Panc1 (cell line): ENCODE data around the gene EML6. TPM values are rescaled to one million over a fixed set of nuclear protein-coding genes. Genes with fewer than 3 reads are reported as not detected.

ENCODE experiments used
- ATAC-seq: fragments of 200-7000 bp; cut with Tn5 transposase; 2 replicates; pipeline ENCODE4 v1.9.1; 2020; ENCODE audit warnings: mild to moderate bottlenecking, moderate library complexity
- BruUV-seq: library from RNA; stranded (reverse); fragments of 400-500 nt; replicated peaks from 2 replicates; lab custom pipeline; 2021; lab: Mats Ljungman, UMichigan
- CTCF ChIA-PET: fragments of 300-600 bp; sonication (Branson Sonifier 250); formaldehyde crosslinking; loops from one replicate; lab custom pipeline; 2022; ENCODE audit warnings: antibody characterized with exemption; lab: Charles Lee
- POLR2A ChIA-PET: fragments of 300-600 bp; sonication (Branson Sonifier 250); formaldehyde crosslinking; loops from one replicate; lab custom pipeline; 2022; ENCODE audit warnings: antibody characterized with exemption; lab: Charles Lee
- DNase-seq: peaks from one replicate; pipeline ENCODE4 v3.0.0-alpha.2; 2010; ENCODE audit warnings: low read depth, low spot score
- H3K27ac ChIP-seq: 2 replicates; pipeline ENCODE4 v1.5.1; 2011; ENCODE audit warnings: mild to moderate bottlenecking, low read length, inconsistent platforms
- H3K27me3 ChIP-seq: fragments of 200-500 bp; sonication (Bioruptor generic); 2 replicates; pipeline ENCODE4 v1.6.0; 2014; ENCODE audit warnings: low read length, inconsistent platforms; ENCODE audit not compliant: control insufficient read depth, insufficient read depth
- H3K36me3 ChIP-seq: fragments of 200-500 bp; sonication (Bioruptor generic); 2 replicates; pipeline ENCODE4 v1.5.1; 2014; ENCODE audit warnings: inconsistent platforms, mild to moderate bottlenecking, low read length, moderate library complexity; ENCODE audit not compliant: control insufficient read depth, insufficient read depth
- H3K4me1 ChIP-seq: 2 replicates; pipeline ENCODE4 v1.5.1; 2011; ENCODE audit warnings: inconsistent platforms, mild to moderate bottlenecking, low read length, moderate library complexity; ENCODE audit not compliant: control insufficient read depth, insufficient read depth
- H3K4me3 ChIP-seq, 2 experiments: 2 replicates each; pipeline ENCODE4 v1.5.1; 2011 to 2012; ENCODE audit warnings: low read depth in 2 of 2, low read length in 2 of 2, mild to moderate bottlenecking in 2 of 2, inconsistent platforms in 1 of 2, moderate library complexity in 1 of 2
- H3K9me3 ChIP-seq: fragments of 200-500 bp; sonication (Bioruptor generic); 2 replicates; pipeline ENCODE4 v1.5.1; 2014; ENCODE audit warnings: low read depth, mild to moderate bottlenecking, inconsistent platforms, low read length, moderate library complexity; ENCODE audit not compliant: control insufficient read depth, insufficient read depth
- POLR2AphosphoS5 ChIP-seq: IDR thresholded peaks from 2 replicates; pipeline ENCODE4 v1.6.1; 2012; ENCODE audit warnings: mild to moderate bottlenecking, low read depth, low read length, moderate library complexity
- REST ChIP-seq, 2 experiments: IDR thresholded peaks; 2 replicates each; pipeline ENCODE4 v1.6.1; 2011 to 2012; ENCODE audit warnings: low read depth in 2 of 2, control low read depth in 1 of 2, low read length in 1 of 2, mild to moderate bottlenecking in 1 of 2, moderate library complexity in 1 of 2; ENCODE audit not compliant: insufficient read depth in 1 of 2
- SIN3A ChIP-seq: IDR thresholded peaks from 2 replicates; pipeline ENCODE4 v1.6.1; 2012; ENCODE audit warnings: low read depth, mild to moderate bottlenecking, low read length, moderate library complexity, borderline replicate concordance; ENCODE audit not compliant: insufficient read depth
- TCF7L2 ChIP-seq: IDR thresholded peaks from 2 replicates; pipeline ENCODE4 v1.6.1; 2011; ENCODE audit warnings: mild to moderate bottlenecking, low read depth, low read length, inconsistent platforms
- in situ Hi-C: cut with HindIII; loops from 2 replicates; pipeline ENCODE4 v1.10.0; 2016; ENCODE audit warnings: low sequenced_read_pairs, low pct_unique_long_range_greater_than_20kb
- intact Hi-C: fragments of 100-400 bp; cut with micrococcal nuclease; formaldehyde crosslinking; loops from one replicate; pipeline ENCODE4 v1.10.0; 2022; ENCODE audit not compliant: unreplicated experiment
- total RNA-seq: library from RNA; stranded (reverse); gene quantifications from one replicate; pipeline ENCODE4 v1.2.1, GENCODE V29; 2021; ENCODE audit not compliant: unreplicated experiment
- TF ChIP-seq, protein P1 (sequence below): fragments of 450-650 bp; IDR thresholded peaks from 2 replicates; pipeline ENCODE4 v1.5.1; 2017; ENCODE audit warnings: mild to moderate bottlenecking

Gene EML6
- total RNA-seq, 1 experiment from 2014 or later: 6.3 TPM

- TF ChIP-seq, protein P1, sequence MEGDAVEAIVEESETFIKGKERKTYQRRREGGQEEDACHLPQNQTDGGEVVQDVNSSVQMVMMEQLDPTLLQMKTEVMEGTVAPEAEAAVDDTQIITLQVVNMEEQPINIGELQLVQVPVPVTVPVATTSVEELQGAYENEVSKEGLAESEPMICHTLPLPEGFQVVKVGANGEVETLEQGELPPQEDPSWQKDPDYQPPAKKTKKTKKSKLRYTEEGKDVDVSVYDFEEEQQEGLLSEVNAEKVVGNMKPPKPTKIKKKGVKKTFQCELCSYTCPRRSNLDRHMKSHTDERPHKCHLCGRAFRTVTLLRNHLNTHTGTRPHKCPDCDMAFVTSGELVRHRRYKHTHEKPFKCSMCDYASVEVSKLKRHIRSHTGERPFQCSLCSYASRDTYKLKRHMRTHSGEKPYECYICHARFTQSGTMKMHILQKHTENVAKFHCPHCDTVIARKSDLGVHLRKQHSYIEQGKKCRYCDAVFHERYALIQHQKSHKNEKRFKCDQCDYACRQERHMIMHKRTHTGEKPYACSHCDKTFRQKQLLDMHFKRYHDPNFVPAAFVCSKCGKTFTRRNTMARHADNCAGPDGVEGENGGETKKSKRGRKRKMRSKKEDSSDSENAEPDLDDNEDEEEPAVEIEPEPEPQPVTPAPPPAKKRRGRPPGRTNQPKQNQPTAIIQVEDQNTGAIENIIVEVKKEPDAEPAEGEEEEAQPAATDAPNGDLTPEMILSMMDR: no peak
- TF ChIP-seq REST (IDR thresholded peaks at IDR 0.05; ENCODE audit: insufficient read depth in 1 of 2, low read depth in 2 of 2, low read length in 1 of 2): no peak
- TF ChIP-seq SIN3A: no peak
- no peak for TF ChIP-seq TCF7L2
- no peak for TF ChIP-seq POLR2AphosphoS5
- in situ Hi-C loops: no loop called here
- POLR2A ChIA-PET: interaction anchor here (0.5 kb wide), 1 partner anchor 9 kb away, joined by 4 read pairs; no protein-coding TSS in a partner anchor
- no TSS peak for BruUV-seq
- ATAC-seq (no peak), DNase-seq (no peak)
- Histone ChIP-seq H3K4me3 (no peak overlapping the region), H3K4me1 (no peaks in the 10 kb centered on the region; the same call in 1 of the 2 replicates), H3K27ac (no peak overlapping the region; the same call in 1 of the 2 replicates), H3K9me3 (no peaks in the 10 kb centered on the region), H3K36me3 (no peaks in the 10 kb centered on the region; the same call in 1 of the 2 replicates), H3K27me3 (no peaks in the 10 kb centered on the region)
- CTCF ChIA-PET: no interaction called here
- intact Hi-C loops: no loop called here
These were observed 36.8 kb downstream of the EML6 start for GRCh38 chr2:54760310-54760709.

DNA sequence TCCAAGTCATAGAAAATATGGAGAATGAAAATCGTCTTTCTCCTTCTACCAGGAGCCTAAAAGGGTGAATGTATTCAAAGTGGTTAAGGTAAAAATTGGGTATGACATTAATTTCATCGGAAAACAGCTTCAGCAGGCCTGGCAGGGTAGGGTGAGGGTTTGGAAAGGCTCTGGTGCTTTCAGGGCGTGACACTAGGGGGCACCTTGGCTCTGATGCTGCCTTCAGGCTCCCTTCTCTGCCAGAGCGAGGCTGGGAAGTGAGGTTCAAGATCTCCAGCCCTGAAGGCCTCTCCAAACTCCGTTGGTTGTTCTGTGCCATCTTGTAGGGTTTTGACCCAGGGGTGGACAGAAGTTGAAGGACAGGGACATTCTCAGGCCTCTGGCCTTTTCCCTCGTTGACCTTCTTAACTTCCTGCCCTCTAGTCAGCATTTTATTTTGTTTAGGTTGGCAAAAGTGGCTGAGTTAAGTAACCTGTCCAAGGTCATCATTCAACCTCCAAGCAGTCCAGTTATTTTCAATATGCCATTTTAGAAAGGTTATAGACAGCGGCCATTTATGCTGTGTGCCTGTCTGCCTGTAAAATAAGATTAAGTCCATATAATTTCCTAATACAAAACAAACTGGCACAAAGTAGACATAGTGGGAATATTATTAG is 40.3 kb downstream of the EML6 start:
- DNase-seq (no peak), ATAC-seq (peak; percentile 68; the same call in 1 of the 2 replicates)
- intact Hi-C loops (no loop called here), in situ Hi-C loops (no loop called here)
- no peaks in the 10 kb centered on the region for H3K4me1 ChIP-seq
- H3K36me3 ChIP-seq: no peaks in the 10 kb centered on the region; the same call in 1 of the 2 replicates
- POLR2A ChIA-PET: no interaction called here
- H3K9me3 ChIP-seq: no peaks in the 10 kb centered on the region
- CTCF ChIA-PET: no interaction called here
- BruUV-seq: no TSS peak
- no peak for TF ChIP-seq POLR2AphosphoS5
- TF ChIP-seq REST (IDR thresholded peaks at IDR 0.05; ENCODE audit: insufficient read depth in 1 of 2, low read depth in 2 of 2, low read length in 1 of 2): no peak
- TF ChIP-seq, protein P1: peak; percentile 65
- no peak for TF ChIP-seq TCF7L2
- TF ChIP-seq SIN3A: no peak
- no peak overlapping the region for H3K27ac ChIP-seq
- H3K27me3 ChIP-seq: no peaks in the 10 kb centered on the region
- no peak overlapping the region for H3K4me3 ChIP-seq
